H1 (cell line): ENCODE data around the gene DAAM1. TPM values are rescaled to one million over a fixed set of nuclear protein-coding genes. Genes with fewer than 3 reads are reported as not detected.

ENCODE experiments used
- CTCF ChIA-PET: fragments of 300-600 bp; sonication (Branson Sonifier 250); formaldehyde crosslinking; loops from one replicate; lab custom pipeline; 2021; ENCODE audit not compliant: partially characterized antibody; lab: Charles Lee
- POLR2A ChIA-PET: fragments of 300-600 bp; sonication (Branson Sonifier 250); formaldehyde crosslinking; loops from one replicate; lab custom pipeline; 2021; ENCODE audit warnings: inconsistent platforms; ENCODE audit not compliant: partially characterized antibody; lab: Charles Lee
- DNase-seq, 2 experiments: peaks; one replicate each; pipeline versions ENCODE4 v3.0.0 to v3.0.0-alpha.2; 2010 to 2022; ENCODE audit warnings: low spot score in 2 of 2, low read depth in 1 of 2, mixed read lengths in 1 of 2
- FAIRE-seq: peaks from 2 replicates; lab custom pipeline; 2011; peaks lifted over from hg19 to GRCh38; lab: Jason Lieb, UNC
- H2AFZ ChIP-seq: 2 replicates; pipeline ENCODE4 v1.8.1; 2012; ENCODE audit warnings: low read length, inconsistent platforms
- H2AK5ac ChIP-seq: 2 replicates; pipeline ENCODE4 v1.6.1; 2013; ENCODE audit warnings: low read depth, low read length
- H2BK120ac ChIP-seq: replicated peaks from 2 replicates; pipeline ENCODE3; 2013; ENCODE audit warnings: low read depth, low read length, inconsistent platforms
- H2BK12ac ChIP-seq: 2 replicates; pipeline ENCODE4 v1.6.1; 2013; ENCODE audit warnings: low read depth, low read length
- H2BK15ac ChIP-seq: 2 replicates; pipeline ENCODE4 v1.6.1; 2013; ENCODE audit warnings: low read length
- H2BK20ac ChIP-seq: 2 replicates; pipeline ENCODE4 v1.6.1; 2013; ENCODE audit warnings: low read length
- H2BK5ac ChIP-seq: 2 replicates; pipeline ENCODE4 v1.6.1; 2013; ENCODE audit warnings: low read depth, low read length
- H3K14ac ChIP-seq: 2 replicates; pipeline ENCODE4 v1.6.1; 2013; ENCODE audit warnings: inconsistent platforms; ENCODE audit not compliant: insufficient read length
- H3K18ac ChIP-seq: 2 replicates; pipeline ENCODE4 v1.6.1; 2013; ENCODE audit warnings: low read length; ENCODE audit errors: extremely low read depth
- H3K23ac ChIP-seq: 2 replicates; pipeline ENCODE4 v1.6.1; 2013; ENCODE audit warnings: inconsistent platforms; ENCODE audit not compliant: insufficient read length
- H3K23me2 ChIP-seq: 2 replicates; pipeline ENCODE4 v1.6.1; 2013; ENCODE audit warnings: low read depth, low read length
- H3K27ac ChIP-seq: 2 replicates; pipeline ENCODE4 v1.6.1; 2011; ENCODE audit warnings: low read depth, low read length, inconsistent platforms
- H3K27me3 ChIP-seq, 4 experiments: replicated peaks in 1 of 4; 1 replicate in 1 of 4; 2 replicates in 3 of 4; pipeline versions ENCODE4 v1.6.1 to v1.8.1; 2011 to 2013; ENCODE audit warnings: low read length in 3 of 4, mild to moderate bottlenecking in 3 of 4, inconsistent platforms in 2 of 4, mixed read lengths in 2 of 4, moderate library complexity in 1 of 4; ENCODE audit not compliant: control insufficient read depth in 3 of 4, insufficient read depth in 3 of 4; ENCODE audit errors: extremely low read depth in 1 of 4
- H3K36me3 ChIP-seq, 4 experiments: 2 replicates each; pipeline versions ENCODE4 v1.6.1 to v1.8.1; 2011 to 2013; ENCODE audit warnings: mild to moderate bottlenecking in 4 of 4, low read length in 3 of 4, moderate library complexity in 2 of 4, control low read depth in 1 of 4, inconsistent platforms in 1 of 4; ENCODE audit not compliant: insufficient read depth in 4 of 4, control insufficient read depth in 2 of 4
- H3K4ac ChIP-seq: replicated peaks from 2 replicates; pipeline ENCODE3; 2013; ENCODE audit warnings: low read length, low read depth, mixed read lengths, inconsistent platforms; ENCODE audit not compliant: insufficient read length
- H3K4me1 ChIP-seq, 4 experiments: replicated peaks in 1 of 4; 1 replicate in 1 of 4; 2 replicates in 3 of 4; pipeline versions ENCODE4 v1.6.1 to v1.8.1; 2011 to 2013; ENCODE audit warnings: low read length in 3 of 4, inconsistent platforms in 2 of 4, mixed read lengths in 1 of 4; ENCODE audit not compliant: insufficient read depth in 4 of 4, control insufficient read depth in 3 of 4
- H3K4me2 ChIP-seq, 2 experiments: 2 replicates each; pipeline versions ENCODE4 v1.6.1 to v1.8.1; 2011 to 2013; ENCODE audit warnings: low read depth in 2 of 2, low read length in 2 of 2, control low read depth in 1 of 2, inconsistent platforms in 1 of 2, mild to moderate bottlenecking in 1 of 2; ENCODE audit not compliant: insufficient read depth in 1 of 2
- H3K4me3 ChIP-seq, 4 experiments: fragments of 200-600, 300-600 bp in 1 of 4; sonication (generic), shearing (Covaris generic), sonication (Bioruptor Twin) in 1 of 4; 2 replicates each; pipeline versions ENCODE4 v1.5.1 to v1.8.1; 2011 to 2016; ENCODE audit warnings: low read length in 4 of 4, low read depth in 3 of 4, control low read depth in 2 of 4, inconsistent platforms in 2 of 4, mild to moderate bottlenecking in 2 of 4, mixed read lengths in 1 of 4, moderate library complexity in 1 of 4; ENCODE audit not compliant: insufficient read depth in 2 of 4; ENCODE audit errors: extremely low read depth in 1 of 4
- H3K56ac ChIP-seq: replicated peaks from 2 replicates; pipeline ENCODE3; 2013; ENCODE audit warnings: low read depth, mild to moderate bottlenecking, mixed read lengths, low read length, inconsistent platforms; ENCODE audit not compliant: insufficient read length
- H3K79me1 ChIP-seq: 2 replicates; pipeline ENCODE4 v1.6.1; 2013; ENCODE audit warnings: low read depth, low read length, control low read depth
- H3K79me2 ChIP-seq, 2 experiments: 2 replicates each; pipeline versions ENCODE4 v1.6.1 to v1.8.1; 2012 to 2013; ENCODE audit warnings: low read length in 2 of 2, mild to moderate bottlenecking in 2 of 2, inconsistent platforms in 1 of 2; ENCODE audit not compliant: insufficient read depth in 2 of 2, control insufficient read depth in 1 of 2
- H3K9ac ChIP-seq, 4 experiments: replicated peaks in 1 of 4; 1 replicate in 1 of 4; 2 replicates in 3 of 4; pipeline versions ENCODE4 v1.6.1 to v1.8.1; 2011 to 2013; ENCODE audit warnings: low read depth in 3 of 4, low read length in 3 of 4, control low read depth in 2 of 4, mild to moderate bottlenecking in 2 of 4, moderate library complexity in 2 of 4, inconsistent platforms in 1 of 4; ENCODE audit errors: extremely low read depth in 1 of 4
- H3K9me3 ChIP-seq, 2 experiments: 2 replicates each; pipeline versions ENCODE4 v1.6.1 to v1.8.1; 2012 to 2013; ENCODE audit warnings: mild to moderate bottlenecking in 2 of 2, moderate library complexity in 2 of 2, control low read depth in 1 of 2, inconsistent platforms in 1 of 2, low read depth in 1 of 2, low read length in 1 of 2, mixed read lengths in 1 of 2; ENCODE audit not compliant: insufficient read depth in 2 of 2
- H4K20me1 ChIP-seq, 2 experiments: replicated peaks in 1 of 2; 2 replicates each; pipeline versions ENCODE3 to v1.8.1; 2011 to 2013; ENCODE audit warnings: inconsistent platforms in 2 of 2, low read length in 2 of 2, mild to moderate bottlenecking in 1 of 2; ENCODE audit not compliant: insufficient read depth in 2 of 2, control insufficient read depth in 1 of 2
- H4K5ac ChIP-seq: 2 replicates; pipeline ENCODE4 v1.6.1; 2013; ENCODE audit warnings: low read length, low read depth, mixed read lengths, inconsistent platforms; ENCODE audit not compliant: insufficient read length
- H4K8ac ChIP-seq: 2 replicates; pipeline ENCODE4 v1.8.0; 2013; ENCODE audit warnings: mild to moderate bottlenecking, moderate library complexity, low read length, inconsistent platforms; ENCODE audit not compliant: insufficient read depth; ENCODE audit errors: extremely low read depth
- H4K91ac ChIP-seq: replicated peaks from 2 replicates; pipeline ENCODE3; 2013; ENCODE audit warnings: low read length, mixed read lengths, inconsistent platforms; ENCODE audit not compliant: insufficient read length
- ASH2L ChIP-seq: fragments of 200-600, 300-600 bp; sonication (generic); IDR thresholded peaks from one replicate; pipeline ENCODE4 v1.7.1; 2017; ENCODE audit warnings: low read length
- ATF3 ChIP-seq: IDR thresholded peaks from 2 replicates; pipeline ENCODE4 v1.6.1; 2011; ENCODE audit warnings: low read depth, mild to moderate bottlenecking, low read length; ENCODE audit not compliant: insufficient read depth
- CEBPB ChIP-seq: IDR thresholded peaks from 2 replicates; pipeline ENCODE4 v1.6.1; 2012; ENCODE audit warnings: low read depth, low read length
- CREB1 ChIP-seq: IDR thresholded peaks from 2 replicates; pipeline ENCODE4 v1.6.1; 2012; ENCODE audit warnings: inconsistent platforms
- HDAC2 ChIP-seq, 2 experiments: fragments of 300-600 bp in 1 of 2; sonication (generic) in 1 of 2; IDR thresholded peaks; 2 replicates each; pipeline ENCODE4 v1.6.1; 2011 to 2012; ENCODE audit warnings: low read depth in 2 of 2, low read length in 2 of 2, mild to moderate bottlenecking in 2 of 2, moderate library complexity in 2 of 2, borderline replicate concordance in 1 of 2, inconsistent platforms in 1 of 2
- HDAC6 ChIP-seq: IDR thresholded peaks from one replicate; pipeline ENCODE4 v1.7.1; 2012; ENCODE audit warnings: low read depth, mild to moderate bottlenecking, inconsistent platforms, low read length, moderate library complexity
- KDM4A ChIP-seq: IDR thresholded peaks from one replicate; pipeline ENCODE4 v1.7.1; 2012; ENCODE audit warnings: low read depth, mild to moderate bottlenecking, moderate library complexity, low read length, inconsistent platforms; ENCODE audit not compliant: severe bottlenecking
- MAFK ChIP-seq: IDR thresholded peaks from 2 replicates; pipeline ENCODE4 v1.6.1; 2012; ENCODE audit warnings: low read depth, mild to moderate bottlenecking, improper control_type of control experiment, low read length
- POLR2A ChIP-seq, 2 experiments: IDR thresholded peaks; 1 replicate in 1 of 2; 2 replicates in 1 of 2; pipeline ENCODE4 v1.6.1; 2011; ENCODE audit warnings: low read depth in 2 of 2, low read length in 2 of 2, mild to moderate bottlenecking in 2 of 2; ENCODE audit errors: control extremely low read depth in 1 of 2
- POU5F1 ChIP-seq: IDR thresholded peaks from 2 replicates; pipeline ENCODE4 v1.6.1; 2011; ENCODE audit warnings: low read depth, mild to moderate bottlenecking, low read length, moderate library complexity
- RXRA ChIP-seq: IDR thresholded peaks from 2 replicates; pipeline ENCODE4 v1.6.1; 2011; ENCODE audit warnings: low read depth, mild to moderate bottlenecking, low read length, moderate library complexity; ENCODE audit not compliant: insufficient read depth
- SRF ChIP-seq: IDR thresholded peaks from 2 replicates; pipeline ENCODE4 v1.6.1; 2011; ENCODE audit warnings: mild to moderate bottlenecking, low read depth, low read length, moderate library complexity
- TCF12 ChIP-seq: IDR thresholded peaks from 2 replicates; pipeline ENCODE4 v1.6.1; 2011; ENCODE audit warnings: low read depth, mild to moderate bottlenecking, low read length
- YY1 ChIP-seq: IDR thresholded peaks from 2 replicates; pipeline ENCODE4 v1.6.1; 2011; ENCODE audit warnings: low read depth, mild to moderate bottlenecking, low read length
- WGBS, 2 experiments: shearing (Covaris generic) in 1 of 2; methylation state at CpG; one replicate each; pipeline versions ENCODE4 v1.1.6 to v1.1.7; 2013 to 2015; ENCODE audit warnings: low lambda C conversion rate in 2 of 2, mixed read lengths in 2 of 2, inconsistent platforms in 1 of 2, low coverage in 1 of 2, missing lambda C conversion rate in 1 of 2; ENCODE audit not compliant: insufficient replicate concordance in 2 of 2, insufficient coverage in 1 of 2, insufficient read length in 1 of 2; ENCODE audit errors: extremely low coverage in 1 of 2, missing lambda C conversion rate in 1 of 2; 5-methylcytosine and 5-hydroxymethylcytosine counted together
- polyA plus RNA-seq, 7 experiments: library from polyadenylated mRNA; depleted of rRNA in 3 of 7; stranded (reverse) in 5 of 7; unstranded in 2 of 7; fragments of >200 nt in 5 of 7; fragments of 200-250 nt in 2 of 7; gene quantifications; 1 replicate in 5 of 7; 2 replicates in 1 of 7; 4 replicates in 1 of 7; pipeline versions ENCODE4 v1.2.1 to v1.2.3, GENCODE V29; 2011 to 2013; ENCODE audit warnings: missing spikeins in 2 of 7, mixed read lengths in 2 of 7
- total RNA-seq: library from RNA; stranded (reverse); fragmentation: NEBNext Ultra II Directional; extraction: Animal tissue kit (Norgen Biotek cat#: 25700); gene quantifications from 2 replicates; pipeline ENCODE4 v1.2.1, GENCODE V29; 2021
- TF ChIP-seq, protein P1 (sequence below): IDR thresholded peaks from 2 replicates; pipeline ENCODE4 v1.6.1; 2012; ENCODE audit warnings: inconsistent platforms

Gene DAAM1
- total and polyA plus RNA-seq, 2 of the 8 experiments (the other 6 are each of a cell fraction or from before 2014, with no cell fraction given) = 5.0 to 44.9 TPM

- WGBS, 2 experiments = 96% methylated on average over 3 of the region's 3 CpGs; no CpG with 5 or more reads in 1 of the 2 experiments
- no peak for FAIRE-seq
- POLR2A ChIA-PET = no interaction called here
Observed at GRCh38 chr14:59261334-59261733, 72.9 kb downstream of the DAAM1 start.

More at GRCh38 chr14:59261334-59261733, 72.9 kb downstream of the DAAM1 start:
- H2AK5ac ChIP-seq = no peak overlapping the region
- H4K20me1 ChIP-seq = no peaks in the 10 kb centered on the region
- no peak overlapping the region for H3K14ac ChIP-seq
- TF ChIP-seq POLR2A (IDR thresholded peaks at IDR 0.05; ENCODE audit: control extremely low read depth in 1 of 2, low read depth in 2 of 2, low read length in 2 of 2) = no peak
- TF ChIP-seq KDM4A = no peak
- TF ChIP-seq YY1 = no peak
- TF ChIP-seq POU5F1 = no peak
- TF ChIP-seq HDAC2 (IDR thresholded peaks at IDR 0.05; ENCODE audit: borderline replicate concordance in 1 of 2, low read depth in 2 of 2, low read length in 2 of 2) = no peak
- no peak for TF ChIP-seq ASH2L
- no peak for TF ChIP-seq CREB1
- TF ChIP-seq, protein P1, sequence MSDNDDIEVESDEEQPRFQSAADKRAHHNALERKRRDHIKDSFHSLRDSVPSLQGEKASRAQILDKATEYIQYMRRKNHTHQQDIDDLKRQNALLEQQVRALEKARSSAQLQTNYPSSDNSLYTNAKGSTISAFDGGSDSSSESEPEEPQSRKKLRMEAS = no peak
- TF ChIP-seq TCF12 = no peak
- no peak for TF ChIP-seq ATF3
- no peak for TF ChIP-seq CEBPB
- no peak for TF ChIP-seq SRF
- no peak for TF ChIP-seq HDAC6
- TF ChIP-seq RXRA = no peak
- no peak for TF ChIP-seq MAFK
- H3K23ac ChIP-seq = no peak overlapping the region
- H3K23me2 ChIP-seq = no peaks in the 10 kb centered on the region
- no peak overlapping the region for H3K4ac ChIP-seq
- no peak overlapping the region for H4K91ac ChIP-seq
- no peak for DNase-seq
- H3K9ac ChIP-seq = no peak overlapping the region
- no peaks in the 10 kb centered on the region for H3K79me1 ChIP-seq
- H3K36me3 ChIP-seq = peaks cover 0 to 3% (median 0%) of the 10 kb centered on the region in 4 experiments; a peak in 1 of 8 replicates
- H3K27me3 ChIP-seq = no peaks in the 10 kb centered on the region
- no peak overlapping the region for H3K18ac ChIP-seq
- no peak overlapping the region for H3K4me2 ChIP-seq
- no peaks in the 10 kb centered on the region for H3K4me1 ChIP-seq
- no peak overlapping the region for H3K56ac ChIP-seq
- no peak overlapping the region for H2BK20ac ChIP-seq
- no peak overlapping the region for H2BK15ac ChIP-seq
- H2BK5ac ChIP-seq = no peak overlapping the region
- H3K27ac ChIP-seq = no peak overlapping the region
- no peak overlapping the region for H3K4me3 ChIP-seq
- CTCF ChIA-PET = interaction anchor here (0.9 to 1.2 kb wide), 2 partner anchors 8 to 60 kb away, joined by 3 to 5 read pairs; no protein-coding TSS in a partner anchor
- no peaks in the 10 kb centered on the region for H3K9me3 ChIP-seq
- H4K8ac ChIP-seq = no peak overlapping the region
- no peak overlapping the region for H4K5ac ChIP-seq
- H2AFZ ChIP-seq = no peak overlapping the region
- H2BK12ac ChIP-seq = no peak overlapping the region
- H3K79me2 ChIP-seq = peaks cover 0 to 2% of the 10 kb centered on the region in 2 experiments; a peak in 1 of 4 replicates
- H2BK120ac ChIP-seq = no peak overlapping the region
